ENCODE measurements around the gene CPXM2.

The CPXM2 gene

DNA sequence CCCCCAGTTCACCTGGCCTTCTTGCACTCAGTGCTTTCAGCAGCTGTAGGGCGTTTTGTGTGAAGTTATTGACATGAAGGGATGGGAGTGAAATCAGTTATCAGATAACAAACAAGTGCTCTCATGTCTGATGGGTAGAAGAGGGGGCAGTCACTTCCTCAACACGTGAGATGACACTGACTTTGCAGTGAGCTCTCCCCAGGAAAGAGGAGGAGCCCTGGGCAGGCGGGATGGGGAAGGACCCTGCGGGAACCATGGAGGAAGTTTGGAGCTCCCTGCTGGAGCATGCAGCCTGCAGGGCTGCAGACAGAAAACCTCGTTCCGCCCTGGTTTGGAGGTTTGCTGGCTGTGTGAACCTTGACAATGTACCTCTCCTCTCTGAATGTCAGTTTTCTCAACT lies 186.8 kb downstream of the CPXM2 start:
- Histone ChIP-seq H3K4me3 (ENCODE audit: insufficient read depth, low read length, poor library complexity, severe bottlenecking) (no peak overlapping the region), H3K36me3 (ENCODE audit: low read length) (no peaks in the 10 kb centered on the region), H3F3A (ENCODE audit: insufficient read depth) (no peaks in the 10 kb centered on the region), H4K20me1 (ENCODE audit: low read depth, low read length) (no peaks in the 10 kb centered on the region), H3K79me2 (ENCODE audit: insufficient read depth, low read length) (no peaks in the 10 kb centered on the region), H3K9ac (ENCODE audit: low read length) (no peak overlapping the region), H2AFZ (ENCODE audit: low read depth, low read length, severe bottlenecking) (no peak overlapping the region), H3K9me2 (replicated peaks; ENCODE audit: insufficient read depth, low read length) (no peaks in the 10 kb centered on the region), H3K27me3 (ENCODE audit: low read length) (no peaks in the 10 kb centered on the region), H3K9me3 (ENCODE audit: insufficient read depth, low read length) (no peaks in the 10 kb centered on the region), H3K27ac (ENCODE audit: low read depth, low read length) (no peak overlapping the region), H3K4me2 (ENCODE audit: low read depth, low read length, poor library complexity, severe bottlenecking) (no peak overlapping the region)
- TF ChIP-seq EZH2phosphoT487 (conservative IDR thresholded peaks at IDR 0.05; ENCODE audit: low read length) = no peak
- TF ChIP-seq, protein P1, sequence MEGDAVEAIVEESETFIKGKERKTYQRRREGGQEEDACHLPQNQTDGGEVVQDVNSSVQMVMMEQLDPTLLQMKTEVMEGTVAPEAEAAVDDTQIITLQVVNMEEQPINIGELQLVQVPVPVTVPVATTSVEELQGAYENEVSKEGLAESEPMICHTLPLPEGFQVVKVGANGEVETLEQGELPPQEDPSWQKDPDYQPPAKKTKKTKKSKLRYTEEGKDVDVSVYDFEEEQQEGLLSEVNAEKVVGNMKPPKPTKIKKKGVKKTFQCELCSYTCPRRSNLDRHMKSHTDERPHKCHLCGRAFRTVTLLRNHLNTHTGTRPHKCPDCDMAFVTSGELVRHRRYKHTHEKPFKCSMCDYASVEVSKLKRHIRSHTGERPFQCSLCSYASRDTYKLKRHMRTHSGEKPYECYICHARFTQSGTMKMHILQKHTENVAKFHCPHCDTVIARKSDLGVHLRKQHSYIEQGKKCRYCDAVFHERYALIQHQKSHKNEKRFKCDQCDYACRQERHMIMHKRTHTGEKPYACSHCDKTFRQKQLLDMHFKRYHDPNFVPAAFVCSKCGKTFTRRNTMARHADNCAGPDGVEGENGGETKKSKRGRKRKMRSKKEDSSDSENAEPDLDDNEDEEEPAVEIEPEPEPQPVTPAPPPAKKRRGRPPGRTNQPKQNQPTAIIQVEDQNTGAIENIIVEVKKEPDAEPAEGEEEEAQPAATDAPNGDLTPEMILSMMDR (IDR thresholded peaks at IDR 0.05; ENCODE audit: insufficient read depth, low read length, poor library complexity, severe bottlenecking) = no peak

DNA sequence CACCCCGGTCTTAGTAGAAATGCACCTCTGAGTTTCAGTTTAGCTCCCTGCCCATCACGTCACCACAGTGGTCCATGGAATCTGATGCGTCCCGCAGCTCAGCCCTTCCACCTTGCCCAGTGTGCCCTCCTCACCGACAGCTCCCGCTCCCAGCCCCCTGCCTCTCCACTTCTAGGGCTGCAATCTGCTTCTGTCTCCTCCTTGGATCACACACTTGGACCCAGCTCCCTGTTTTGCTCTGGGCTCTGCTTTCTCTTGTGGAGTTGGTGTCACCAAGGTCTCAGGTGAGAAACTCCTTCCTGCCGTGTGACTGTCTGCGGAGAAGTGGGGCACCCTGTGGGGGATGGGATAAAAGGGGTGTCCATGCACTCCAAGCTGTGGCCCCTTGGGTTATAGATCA lies 187.5 kb downstream of the CPXM2 start:
- no peaks in the 10 kb centered on the region for H4K20me1 ChIP-seq (ENCODE audit: low read depth, low read length)
- H3K27me3 ChIP-seq (ENCODE audit: low read length) = no peaks in the 10 kb centered on the region
- H3K9me2 ChIP-seq (replicated peaks; ENCODE audit: insufficient read depth, low read length) = no peaks in the 10 kb centered on the region
- no peaks in the 10 kb centered on the region for H3K36me3 ChIP-seq (ENCODE audit: low read length)
- no peaks in the 10 kb centered on the region for H3K9me3 ChIP-seq (ENCODE audit: insufficient read depth, low read length)
- no peak overlapping the region for H3K4me2 ChIP-seq (ENCODE audit: low read depth, low read length, poor library complexity, severe bottlenecking)
- no peaks in the 10 kb centered on the region for H3K79me2 ChIP-seq (ENCODE audit: insufficient read depth, low read length)
- no peak overlapping the region for H2AFZ ChIP-seq (ENCODE audit: low read depth, low read length, severe bottlenecking)
- H3K27ac ChIP-seq (ENCODE audit: low read depth, low read length) = no peak overlapping the region
- no peak overlapping the region for H3K9ac ChIP-seq (ENCODE audit: low read length)
- no peak overlapping the region for H3K4me3 ChIP-seq (ENCODE audit: insufficient read depth, low read length, poor library complexity, severe bottlenecking)
- H3F3A ChIP-seq (ENCODE audit: insufficient read depth) = no peaks in the 10 kb centered on the region
- TF ChIP-seq EZH2phosphoT487 (conservative IDR thresholded peaks at IDR 0.05; ENCODE audit: low read length) = no peak
- TF ChIP-seq, protein P1 (IDR thresholded peaks at IDR 0.05; ENCODE audit: insufficient read depth, low read length, poor library complexity, severe bottlenecking) = no peak

DNA sequence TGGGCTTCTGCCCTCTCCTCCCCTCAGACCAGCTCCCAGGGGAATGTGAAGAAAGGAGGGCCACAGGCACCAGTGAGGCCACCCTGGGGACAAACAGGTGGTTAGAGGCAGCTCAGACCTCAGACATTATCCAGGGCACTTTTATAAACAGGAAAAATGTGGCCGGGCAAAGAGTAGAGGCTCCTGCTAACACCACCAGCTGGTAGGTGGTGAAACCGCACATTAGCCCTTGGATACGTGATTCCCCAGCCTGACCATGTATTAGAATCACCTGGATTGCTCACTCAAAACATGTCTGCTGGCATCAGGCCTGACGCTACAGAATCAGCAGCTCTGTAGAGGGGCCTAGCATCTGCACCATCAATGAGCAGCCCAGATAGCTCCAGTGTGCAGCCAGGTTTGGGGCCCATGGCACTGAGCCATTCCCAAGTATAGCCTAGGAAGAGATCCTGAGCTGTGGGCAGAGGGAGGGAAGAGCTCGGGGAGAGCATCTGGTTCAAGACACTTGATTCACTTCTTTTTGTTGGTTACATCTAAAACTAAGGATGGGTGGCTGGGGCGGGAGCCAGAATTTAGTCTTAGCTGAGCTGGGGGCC lies 188.3 kb downstream of the CPXM2 start:
- Histone ChIP-seq H2AFZ (ENCODE audit: low read depth, low read length, severe bottlenecking) (no peak overlapping the region), H3K9ac (ENCODE audit: low read length) (no peak overlapping the region), H3K79me2 (ENCODE audit: insufficient read depth, low read length) (no peaks in the 10 kb centered on the region), H3K27ac (ENCODE audit: low read depth, low read length) (no peak overlapping the region), H3K9me2 (replicated peaks; ENCODE audit: insufficient read depth, low read length) (no peaks in the 10 kb centered on the region), H3F3A (ENCODE audit: insufficient read depth) (no peaks in the 10 kb centered on the region), H4K20me1 (ENCODE audit: low read depth, low read length) (no peaks in the 10 kb centered on the region), H3K36me3 (ENCODE audit: low read length) (no peaks in the 10 kb centered on the region), H3K9me3 (ENCODE audit: insufficient read depth, low read length) (no peaks in the 10 kb centered on the region), H3K4me3 (ENCODE audit: insufficient read depth, low read length, poor library complexity, severe bottlenecking) (no peak overlapping the region), H3K27me3 (ENCODE audit: low read length) (no peaks in the 10 kb centered on the region), H3K4me2 (ENCODE audit: low read depth, low read length, poor library complexity, severe bottlenecking) (no peak overlapping the region)
- TF ChIP-seq EZH2phosphoT487 (conservative IDR thresholded peaks at IDR 0.05; ENCODE audit: low read length) = no peak
- TF ChIP-seq, protein P1 (IDR thresholded peaks at IDR 0.05; ENCODE audit: insufficient read depth, low read length, poor library complexity, severe bottlenecking) = no peak

Data from SU-DHL-6 (cell line).